HEK293 (cell line): Measurements from ENCODE around the gene ATAD1.

Source experiments
- CTCF ChIA-PET: fragments of 350-600 bp; formaldehyde crosslinking; extraction: SDS; loops from one replicate; lab custom pipeline; 2021; ENCODE audit warnings: antibody characterized with exemption; lab: Yijun Ruan, JAX
- POLR2A ChIA-PET: fragments of 300-600 bp; formaldehyde crosslinking; extraction: SDS; loops from one replicate; lab custom pipeline; 2020; ENCODE audit warnings: antibody characterized with exemption, inconsistent platforms; lab: Yijun Ruan, JAX
- H3K27ac ChIP-seq: fragments of 200-500 bp; sonication (Bioruptor generic); 2 replicates; pipeline ENCODE4 v1.5.1; 2014; ENCODE audit warnings: low read depth, low read length, control low read depth, inconsistent platforms; ENCODE audit errors: extremely low read depth
- H3K36me3 ChIP-seq, 2 experiments: fragments of 200-500 bp in 1 of 2; sonication (Bioruptor generic) in 1 of 2; 1 replicate in 1 of 2; 2 replicates in 1 of 2; pipeline ENCODE4 v1.5.1; 2014 to 2017; ENCODE audit warnings: inconsistent platforms in 2 of 2, low read length in 2 of 2; ENCODE audit not compliant: control insufficient read depth in 2 of 2, insufficient read depth in 1 of 2
- H3K4me1 ChIP-seq: fragments of 200-500 bp; sonication (Bioruptor generic); 2 replicates; pipeline ENCODE4 v1.5.1; 2014; ENCODE audit warnings: mild to moderate bottlenecking, low read length, inconsistent platforms; ENCODE audit not compliant: control insufficient read depth, insufficient read depth
- H3K4me3 ChIP-seq: 2 replicates; pipeline ENCODE4 v1.5.1; 2011; ENCODE audit warnings: low read depth, mild to moderate bottlenecking, control low read depth, low read length, moderate library complexity
- H3K9me3 ChIP-seq: fragments of 200-500 bp; sonication (Bioruptor generic); 2 replicates; pipeline ENCODE4 v1.5.1; 2014; ENCODE audit warnings: low read depth, low read length, inconsistent platforms; ENCODE audit not compliant: control insufficient read depth, insufficient read depth
- ATF2 ChIP-seq: fragments of 450-650 bp; formaldehyde crosslinking; IDR thresholded peaks from 2 replicates; pipeline ENCODE4 v1.5.1; 2016; ENCODE audit warnings: missing biosample characterization, missing genetic modification characterization, low read depth
- EGR2 ChIP-seq: fragments of 450-650 bp; formaldehyde crosslinking; IDR thresholded peaks from 2 replicates; pipeline ENCODE4 v1.5.1; 2016; ENCODE audit warnings: low read depth, missing biosample characterization, missing genetic modification characterization
- FEZF1 ChIP-seq: fragments of 450-650 bp; formaldehyde crosslinking; IDR thresholded peaks from 2 replicates; pipeline ENCODE4 v1.5.1; 2016; ENCODE audit warnings: missing biosample characterization, missing genetic modification characterization
- GFI1B ChIP-seq: fragments of 450-650 bp; formaldehyde crosslinking; IDR thresholded peaks from 2 replicates; pipeline ENCODE4 v1.5.1; 2016; ENCODE audit warnings: missing biosample characterization, missing genetic modification characterization
- GLIS1 ChIP-seq: fragments of 450-650 bp; formaldehyde crosslinking; IDR thresholded peaks from 2 replicates; pipeline ENCODE4 v1.5.1; 2016; ENCODE audit warnings: missing biosample characterization, missing genetic modification characterization
- PATZ1 ChIP-seq: fragments of 450-650 bp; formaldehyde crosslinking; IDR thresholded peaks from 2 replicates; pipeline ENCODE4 v1.5.1; 2016; ENCODE audit warnings: missing biosample characterization, missing genetic modification characterization
- PRDM1 ChIP-seq: fragments of 450-650 bp; formaldehyde crosslinking; IDR thresholded peaks from 2 replicates; pipeline ENCODE4; 2016; ENCODE audit warnings: missing biosample characterization, missing genetic modification characterization
- PRDM10 ChIP-seq: fragments of 450-650 bp; formaldehyde crosslinking; IDR thresholded peaks from 2 replicates; pipeline ENCODE4 v1.5.1; 2016; ENCODE audit warnings: missing biosample characterization, missing genetic modification characterization
- ZBTB21 ChIP-seq: fragments of 450-650 bp; formaldehyde crosslinking; IDR thresholded peaks from 2 replicates; pipeline ENCODE4 v1.5.1; 2017; ENCODE audit warnings: missing biosample characterization, missing genetic modification characterization
- ZBTB26 ChIP-seq: fragments of 450-650 bp; formaldehyde crosslinking; optimal IDR thresholded peaks from 2 replicates; pipeline ENCODE3; 2016; ENCODE audit warnings: missing biosample characterization, mild to moderate bottlenecking, missing genetic modification characterization
- ZBTB44 ChIP-seq: fragments of 450-650 bp; IDR thresholded peaks from 2 replicates; pipeline ENCODE4 v1.5.1; 2018; ENCODE audit warnings: missing biosample characterization, mild to moderate bottlenecking, missing genetic modification characterization
- ZNF19 ChIP-seq: fragments of 450-650 bp; formaldehyde crosslinking; IDR thresholded peaks from 2 replicates; pipeline ENCODE4; 2016; ENCODE audit warnings: missing biosample characterization, missing genetic modification characterization, low read depth
- ZNF2 ChIP-seq: fragments of 450-650 bp; formaldehyde crosslinking; IDR thresholded peaks from 2 replicates; pipeline ENCODE4 v1.5.1; 2016; ENCODE audit warnings: missing biosample characterization, missing genetic modification characterization
- ZNF214 ChIP-seq: fragments of 450-650 bp; formaldehyde crosslinking; IDR thresholded peaks from 2 replicates; pipeline ENCODE4 v1.5.1; 2017; ENCODE audit warnings: missing biosample characterization, mild to moderate bottlenecking, missing genetic modification characterization, borderline replicate concordance
- ZNF341 ChIP-seq: fragments of 450-650 bp; formaldehyde crosslinking; IDR thresholded peaks from 2 replicates; pipeline ENCODE4; 2016; ENCODE audit warnings: low read depth, missing biosample characterization, missing genetic modification characterization
- ZNF449 ChIP-seq: fragments of 450-650 bp; formaldehyde crosslinking; IDR thresholded peaks from 2 replicates; pipeline ENCODE4 v1.5.1; 2017; ENCODE audit warnings: missing biosample characterization, mild to moderate bottlenecking, missing genetic modification characterization, moderate library complexity
- ZNF501 ChIP-seq: fragments of 450-650 bp; formaldehyde crosslinking; IDR thresholded peaks from 2 replicates; pipeline ENCODE4 v1.5.1; 2016; ENCODE audit warnings: missing biosample characterization, missing genetic modification characterization

Gene ATAD1

GRCh38 chr10:87818505-87819288, 671 bp upstream of the ATAD1 start (continued):
- TF ChIP-seq GFI1B (peak; percentile 76; the same call in 1 of the 2 replicates), PRDM10 (peak; percentile 81), ATF2 (tag by site-specific recombination) (peak; percentile 82), PRDM1 (tag by site-specific recombination) (peak; percentile 82), ZBTB26 (tag by site-specific recombination) (peak; percentile 53), GLIS1 (tag by site-specific recombination) (peak; percentile 20; the same call in 1 of the 2 replicates), ZBTB21 (tag by site-specific recombination) (peak; percentile 47; the same call in 1 of the 2 replicates), EGR2 (tag by site-specific recombination) (0 out of 2 replicates have a peak, but pooled peaks have one; percentile 7), ZNF501 (peak; percentile 20), PATZ1 (tag by site-specific recombination) (peak; percentile 57), FEZF1 (no peak), ZNF2 (tag by site-specific recombination) (no peak)

GRCh38 chr10:87816898-87817608, 973 bp downstream of the ATAD1 start:
- H3K4me1 ChIP-seq: peaks cover 13% of the 10 kb centered on the region; the same call in 1 of the 2 replicates
- CTCF ChIA-PET: no interaction called here
- TF ChIP-seq ZBTB44 (no peak), ZNF214 (tag by site-specific recombination) (no peak), ZNF19 (tag by site-specific recombination) (no peak), ZNF449 (tag by site-specific recombination) (no peak), PRDM10 (0 out of 2 replicates have a peak, but pooled peaks have one; percentile 4), ZNF341 (peak; percentile 36)
- H3K36me3 ChIP-seq: peaks cover 20 to 23% of the 10 kb centered on the region in 2 experiments
- H3K4me3 ChIP-seq: peak overlapping the region; percentile 76
- no peaks in the 10 kb centered on the region for H3K9me3 ChIP-seq
- POLR2A ChIA-PET: interaction anchor here (1.0 to 2.9 kb wide), 6 partner anchors 11 to 46 kb away, joined by 3 to 30 read pairs (median 10); partner anchors contain the start of genes KLLN and PTEN
- H3K27ac ChIP-seq: peak overlapping the region; percentile 99
